MM.1S (cell line): ENCODE data around the gene C10orf90.

Experiments
- DNase-seq: peaks from one replicate; pipeline ENCODE4 v3.0.0-alpha.2; 2015
- H2AFZ ChIP-seq: fragments of 300-600 bp; sonication (generic); 2 replicates; pipeline ENCODE4 v1.6.0; 2016; ENCODE audit warnings: antibody characterized with exemption, low read length
- H3F3A ChIP-seq: fragments of 300-600 bp; sonication (generic); 2 replicates; pipeline ENCODE4 v1.6.1; 2016; ENCODE audit warnings: mild to moderate bottlenecking, antibody characterized with exemption, low read length, moderate library complexity, mixed read lengths; ENCODE audit not compliant: insufficient read depth
- H3K27ac ChIP-seq: fragments of 300-600 bp; sonication (generic); 2 replicates; pipeline ENCODE4 v1.5.1; 2016; ENCODE audit warnings: mild to moderate bottlenecking, low read length
- H3K27me3 ChIP-seq: fragments of 300-600 bp; sonication (generic); replicated peaks from 2 replicates; pipeline ENCODE4 v1.6.0; 2016; ENCODE audit warnings: low read length; ENCODE audit not compliant: insufficient read depth
- H3K36me3 ChIP-seq: fragments of 300-600 bp; sonication (generic); replicated peaks from 2 replicates; pipeline ENCODE4 v1.6.1; 2016; ENCODE audit warnings: mild to moderate bottlenecking, low read length, mixed read lengths; ENCODE audit not compliant: insufficient read depth
- H3K4me1 ChIP-seq: fragments of 300-600 bp; sonication (generic); 2 replicates; pipeline ENCODE4 v1.6.1; 2016; ENCODE audit warnings: low read length, mixed read lengths
- H3K4me2 ChIP-seq: fragments of 300-600 bp; sonication (generic); 2 replicates; pipeline ENCODE4 v1.6.0; 2016; ENCODE audit warnings: low read depth, low read length
- H3K4me3 ChIP-seq: fragments of 300-600 bp; sonication (generic); 2 replicates; pipeline ENCODE4 v1.5.1; 2016; ENCODE audit warnings: low read length, mixed read lengths
- H3K79me2 ChIP-seq: fragments of 300-600 bp; sonication (generic); 2 replicates; pipeline ENCODE4 v1.6.1; 2016; ENCODE audit warnings: mixed run types, low read length, mixed read lengths
- H3K9ac ChIP-seq: fragments of 300-600 bp; sonication (generic); 2 replicates; pipeline ENCODE4 v1.6.1; 2016; ENCODE audit warnings: low read length, mixed read lengths
- H3K9me2 ChIP-seq: fragments of 300-600 bp; sonication (generic); replicated peaks from 2 replicates; pipeline ENCODE4 v1.6.1; 2016; ENCODE audit warnings: mild to moderate bottlenecking, low read length, mixed read lengths; ENCODE audit not compliant: insufficient read depth
- H3K9me3 ChIP-seq: fragments of 300-600 bp; sonication (generic); replicated peaks from 2 replicates; pipeline ENCODE4 v1.6.1; 2016; ENCODE audit warnings: mild to moderate bottlenecking, low read length, mixed read lengths; ENCODE audit not compliant: insufficient read depth
- H4K20me1 ChIP-seq: fragments of 300-600 bp; sonication (generic); 2 replicates; pipeline ENCODE4 v1.6.1; 2016; ENCODE audit warnings: mild to moderate bottlenecking, low read length, moderate library complexity, mixed read lengths; ENCODE audit not compliant: insufficient read depth
- CTCF ChIP-seq: fragments of 300-600 bp; sonication (generic); IDR thresholded peaks from 2 replicates; pipeline ENCODE4 v1.5.1; 2016; ENCODE audit warnings: antibody characterized with exemption, low read length, mixed read lengths
- EZH2 ChIP-seq: fragments of 300-600 bp; sonication (generic); optimal IDR thresholded peaks from 2 replicates; pipeline ENCODE3; 2017; ENCODE audit warnings: low read depth, mild to moderate bottlenecking, antibody characterized with exemption, low read length, mixed read lengths
- EZH2phosphoT487 ChIP-seq: fragments of 300-600 bp; sonication (generic); IDR thresholded peaks from 2 replicates; pipeline ENCODE4 v1.6.1; 2018; ENCODE audit warnings: antibody characterized with exemption, low read length

Gene C10orf90

GRCh38 chr10:126638542-126638941 is 32.0 kb downstream of the C10orf90 start:
- Histone ChIP-seq H3K36me3 (no peaks in the 10 kb centered on the region), H4K20me1 (no peaks in the 10 kb centered on the region), H3K79me2 (no peaks in the 10 kb centered on the region), H3K9me2 (no peaks in the 10 kb centered on the region), H3K27ac (no peak overlapping the region), H3K4me1 (no peaks in the 10 kb centered on the region), H3K4me3 (no peak overlapping the region), H3K4me2 (no peak overlapping the region), H3F3A (no peaks in the 10 kb centered on the region), H2AFZ (no peak overlapping the region), H3K9ac (no peak overlapping the region), H3K9me3 (no peaks in the 10 kb centered on the region), H3K27me3 (no peaks in the 10 kb centered on the region)
- no peak for TF ChIP-seq EZH2phosphoT487
- no peak for TF ChIP-seq EZH2
- no peak for TF ChIP-seq CTCF
- no peak for DNase-seq

DNA sequence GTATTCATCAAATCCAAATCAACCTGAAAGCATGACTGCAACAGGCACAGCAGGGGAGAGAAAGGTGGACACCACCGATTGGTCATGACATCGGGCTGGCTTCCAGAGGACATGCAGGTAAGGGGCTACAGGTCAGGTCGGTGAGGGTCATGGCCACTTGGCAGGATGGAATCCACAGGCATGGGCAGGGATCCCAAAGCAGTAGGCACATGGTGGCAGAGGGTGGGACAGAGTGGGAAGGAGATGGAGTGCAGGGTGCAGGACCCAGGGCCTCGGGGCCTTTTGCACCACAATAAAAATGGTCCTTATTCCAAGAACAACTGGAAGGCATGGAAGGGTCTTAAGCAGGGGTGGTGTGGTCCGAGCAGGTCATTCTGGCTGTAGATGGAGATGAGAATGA is 33.0 kb downstream of the C10orf90 start:
- H3K27ac ChIP-seq = no peak overlapping the region
- H3K79me2 ChIP-seq = no peaks in the 10 kb centered on the region
- H3K4me1 ChIP-seq = no peaks in the 10 kb centered on the region
- H3F3A ChIP-seq = no peaks in the 10 kb centered on the region
- no peaks in the 10 kb centered on the region for H3K9me3 ChIP-seq
- no peaks in the 10 kb centered on the region for H3K36me3 ChIP-seq
- no peaks in the 10 kb centered on the region for H3K9me2 ChIP-seq
- no peaks in the 10 kb centered on the region for H4K20me1 ChIP-seq
- no peak overlapping the region for H2AFZ ChIP-seq
- no peak for DNase-seq
- H3K9ac ChIP-seq = no peak overlapping the region
- no peaks in the 10 kb centered on the region for H3K27me3 ChIP-seq
- H3K4me2 ChIP-seq = no peak overlapping the region
- H3K4me3 ChIP-seq = no peak overlapping the region
- TF ChIP-seq EZH2 = no peak
- TF ChIP-seq EZH2phosphoT487 = no peak
- no peak for TF ChIP-seq CTCF

- Histone ChIP-seq H2AFZ (no peak overlapping the region), H3F3A (no peaks in the 10 kb centered on the region), H3K36me3 (no peaks in the 10 kb centered on the region), H3K4me1 (no peaks in the 10 kb centered on the region), H3K9me2 (no peaks in the 10 kb centered on the region), H3K27me3 (no peaks in the 10 kb centered on the region), H3K79me2 (no peaks in the 10 kb centered on the region), H3K9ac (no peak overlapping the region), H3K9me3 (no peaks in the 10 kb centered on the region), H3K4me3 (no peak overlapping the region), H3K4me2 (no peak overlapping the region), H4K20me1 (no peaks in the 10 kb centered on the region), H3K27ac (no peak overlapping the region)
- DNase-seq = no peak
- TF ChIP-seq EZH2 = no peak
- no peak for TF ChIP-seq CTCF
- no peak for TF ChIP-seq EZH2phosphoT487
These were observed 35.6 kb downstream of the C10orf90 start for GRCh38 chr10:126634911-126635310.
